B cell (primary cell): ENCODE results near the gene PTCHD1. TPM values are rescaled to one million over a fixed set of nuclear protein-coding genes. Genes with fewer than 3 reads are reported as not detected.

Source experiments
- ATAC-seq: fragments of 200-7000 bp; cut with Tn5 transposase; one replicate; pipeline ENCODE4 v1.10.0; 2021; ENCODE audit warnings: low read depth, mild to moderate bottlenecking, moderate number of reproducible peaks, moderate library complexity
- CTCF ChIA-PET: fragments of 350-600 bp; sonication (Branson Sonifier 250); formaldehyde crosslinking; loops from one replicate; lab custom pipeline; 2021; ENCODE audit warnings: antibody characterized with exemption, inconsistent platforms; lab: Charles Lee
- POLR2A ChIA-PET: fragments of 350-600 bp; sonication (Branson Sonifier 250); formaldehyde crosslinking; loops from one replicate; lab custom pipeline; 2021; ENCODE audit warnings: antibody characterized with exemption; lab: Charles Lee
- DNase-seq: peaks from one replicate; pipeline ENCODE4 v3.0.0; 2013
- H2AFZ ChIP-seq: 2 replicates; pipeline ENCODE4 v1.6.1; 2012; ENCODE audit warnings: mild to moderate bottlenecking, low read depth, low read length; ENCODE audit not compliant: insufficient read depth, poor library complexity, severe bottlenecking
- H3K27ac ChIP-seq, 2 donors: 1 replicate in 1 of 2; 2 replicates in 1 of 2; pipeline ENCODE4 v1.5.1; 2012 to 2013; ENCODE audit warnings: low read length in 2 of 2, mild to moderate bottlenecking in 2 of 2, moderate library complexity in 1 of 2
- H3K27me3 ChIP-seq, 4 experiments: fragments of 200-600 bp in 1 of 4; sonication (generic) in 1 of 4; replicated peaks in 1 of 4; 1 replicate in 2 of 4; 2 replicates in 2 of 4; pipeline versions ENCODE4 v1.6.1 to v1.7.0; 2013 to 2016; ENCODE audit warnings: low read length in 3 of 4, mild to moderate bottlenecking in 2 of 4, mixed read lengths in 1 of 4, moderate library complexity in 1 of 4; ENCODE audit not compliant: insufficient read depth in 4 of 4, control insufficient read depth in 3 of 4; ENCODE audit errors: control extremely low read depth in 1 of 4
- H3K36me3 ChIP-seq, 2 experiments: replicated peaks in 1 of 2; 1 replicate in 1 of 2; 2 replicates in 1 of 2; pipeline versions ENCODE4 v1.6.1 to v1.7.1; 2013; ENCODE audit warnings: low read length in 1 of 2; ENCODE audit not compliant: insufficient read depth in 2 of 2, control insufficient read depth in 1 of 2; ENCODE audit errors: control extremely low read depth in 1 of 2, extremely low read depth in 1 of 2
- H3K4me1 ChIP-seq, 2 donors: fragments of 200-600 bp in 1 of 2; sonication (generic) in 1 of 2; 1 replicate in 1 of 2; 2 replicates in 1 of 2; pipeline versions ENCODE4 v1.5.1 to v1.6.1; 2013 to 2017; ENCODE audit warnings: low read length in 2 of 2; ENCODE audit not compliant: control insufficient read depth in 2 of 2, insufficient read depth in 2 of 2
- H3K4me2 ChIP-seq: replicated peaks from 2 replicates; pipeline ENCODE3; 2012; ENCODE audit warnings: mild to moderate bottlenecking, low read depth, low read length; ENCODE audit not compliant: poor library complexity, severe bottlenecking
- H3K4me3 ChIP-seq, 5 experiments: fragments of 200-600 bp in 1 of 5; sonication (generic) in 1 of 5; 1 replicate in 3 of 5; 2 replicates in 2 of 5; pipeline versions ENCODE4 v1.5.1 to v1.7.0; 2011 to 2016; ENCODE audit warnings: low read length in 4 of 5, mild to moderate bottlenecking in 4 of 5, low read depth in 2 of 5, control low read depth in 1 of 5, moderate library complexity in 1 of 5; ENCODE audit not compliant: insufficient read depth in 1 of 5; ENCODE audit errors: control extremely low read depth in 1 of 5, extremely low read depth in 1 of 5
- H3K79me2 ChIP-seq: fragments of 200-600 bp; sonication (generic); one replicate; pipeline ENCODE4 v1.6.0; 2016; ENCODE audit warnings: low read length; ENCODE audit not compliant: control insufficient read depth, insufficient read depth
- H3K9ac ChIP-seq: fragments of 200-600 bp; sonication (generic); 2 replicates; pipeline ENCODE4 v1.6.1; 2017; ENCODE audit warnings: mild to moderate bottlenecking, low read length, moderate library complexity
- H3K9me3 ChIP-seq, 3 donors: one replicate each; pipeline versions ENCODE4 v1.6.1 to v1.7.1; 2013; ENCODE audit warnings: low read length in 2 of 3; ENCODE audit not compliant: control insufficient read depth in 2 of 3, insufficient read depth in 1 of 3; ENCODE audit errors: control extremely low read depth in 1 of 3
- H4K20me1 ChIP-seq: 2 replicates; pipeline ENCODE4 v1.6.0; 2012; ENCODE audit warnings: mild to moderate bottlenecking, low read length; ENCODE audit not compliant: insufficient read depth, control insufficient read depth, poor library complexity, severe bottlenecking
- H3K27ac Mint-ChIP-seq: one replicate; pipeline ENCODE4 v1.8.0; 2021; ENCODE audit warnings: mixed read lengths
- H3K27me3 Mint-ChIP-seq: one replicate; pipeline ENCODE4 v1.8.0; 2021; ENCODE audit warnings: mixed read lengths
- H3K4me1 Mint-ChIP-seq: one replicate; pipeline ENCODE4 v1.8.0; 2021; ENCODE audit warnings: mixed read lengths
- H3K4me3 Mint-ChIP-seq: one replicate; pipeline ENCODE4 v1.8.0; 2021; ENCODE audit warnings: mixed read lengths
- H3K9me3 Mint-ChIP-seq: one replicate; pipeline ENCODE4 v1.8.0; 2022; ENCODE audit warnings: mixed read lengths; ENCODE audit not compliant: insufficient read depth
- CTCF ChIP-seq: fragments of 200-600 bp; IDR thresholded peaks from one replicate; pipeline ENCODE4 v1.8.0; 2022; ENCODE audit warnings: antibody characterized with exemption, mild to moderate bottlenecking
- EZH2 ChIP-seq: IDR thresholded peaks from 2 replicates; pipeline ENCODE4 v1.6.1; 2012; ENCODE audit warnings: borderline replicate concordance, low read depth, mild to moderate bottlenecking, moderate library complexity, low read length; ENCODE audit not compliant: insufficient read depth, poor library complexity, severe bottlenecking
- WGBS: methylation state at CpG from one replicate; pipeline ENCODE4 v1.1.5; 2013; ENCODE audit warnings: missing lambda C conversion rate; ENCODE audit not compliant: insufficient coverage; 5-methylcytosine and 5-hydroxymethylcytosine counted together
- intact Hi-C: fragments of 100-400 bp; cut with micrococcal nuclease; formaldehyde crosslinking; loops from one replicate; pipeline ENCODE4 v1.10.0; 2022
- polyA plus RNA-seq: library from polyadenylated mRNA; depleted of rRNA; stranded (reverse); fragments of >200 nt; gene quantifications from 2 replicates; pipeline ENCODE4 v1.2.3, GENCODE V29; 2012
- total RNA-seq, 2 donors: library from RNA; stranded (reverse); fragments of 120-200 nt in 1 of 2; gene quantifications; 1 replicate in 1 of 2; 2 replicates in 1 of 2; pipeline versions ENCODE4 v1.2.3 to v1.2.4, GENCODE V29; 2013 to 2022

The PTCHD1 gene
- total and polyA plus RNA-seq, 2 donors (not counting 1 experiment from before 2014, with no cell fraction given) = not detected

- Mint-ChIP-seq H3K9me3 (no peaks in the 10 kb centered on the region), H3K4me1 (no peaks in the 10 kb centered on the region), H3K4me3 (no peak overlapping the region), H3K27me3 (no peaks in the 10 kb centered on the region), H3K27ac (no peak overlapping the region)
- no peak for DNase-seq
- ATAC-seq = no peak
- Histone ChIP-seq H3K9me3 (no peaks in the 10 kb centered on the region), H3K4me2 (no peak overlapping the region), H3K9ac (no peak overlapping the region), H2AFZ (no peak overlapping the region), H3K4me3 (no peak overlapping the region), H3K4me1 (no peaks in the 10 kb centered on the region), H4K20me1 (no peaks in the 10 kb centered on the region), H3K36me3 (no peaks in the 10 kb centered on the region), H3K79me2 (no peaks in the 10 kb centered on the region), H3K27ac (no peak overlapping the region), H3K27me3 (no peaks in the 10 kb centered on the region)
- intact Hi-C loops = no loop called here
- POLR2A ChIA-PET = no interaction called here
- no peak for TF ChIP-seq EZH2
- TF ChIP-seq CTCF = no peak
- 100% methylated on average over 1 of the region's 1 CpG for WGBS
- CTCF ChIA-PET = no interaction called here
Measured at GRCh38 chrX:23436875-23437274, 102.2 kb downstream of the PTCHD1 start.

- no peaks in the 10 kb centered on the region for H4K20me1 ChIP-seq
- H3K9ac ChIP-seq = no peak overlapping the region
- Mint-ChIP-seq H3K9me3 (no peaks in the 10 kb centered on the region), H3K27ac (no peak overlapping the region), H3K4me3 (no peak overlapping the region), H3K27me3 (no peaks in the 10 kb centered on the region), H3K4me1 (no peaks in the 10 kb centered on the region)
- H3K27me3 ChIP-seq = no peaks in the 10 kb centered on the region
- intact Hi-C loops = no loop called here
- no peak overlapping the region for H3K4me3 ChIP-seq
- H3K79me2 ChIP-seq = no peaks in the 10 kb centered on the region
- no peak overlapping the region for H3K4me2 ChIP-seq
- DNase-seq (no peak), ATAC-seq (no peak)
- no peak overlapping the region for H3K27ac ChIP-seq
- H3K36me3 ChIP-seq = no peaks in the 10 kb centered on the region
- TF ChIP-seq EZH2 = no peak
- TF ChIP-seq CTCF = no peak
- ChIA-PET CTCF (no interaction called here), POLR2A (no interaction called here)
- no peaks in the 10 kb centered on the region for H3K9me3 ChIP-seq
- H2AFZ ChIP-seq = no peak overlapping the region
- H3K4me1 ChIP-seq = no peaks in the 10 kb centered on the region
- no CpG with 5 or more reads among the region's 3 CpGs for WGBS
Measured at GRCh38 chrX:23451266-23451665, 116.6 kb downstream of the PTCHD1 start.
